HCT116 (cell line): Measurements from ENCODE around the gene NAXE. TPM values are rescaled to one million over a fixed set of nuclear protein-coding genes. Genes with fewer than 3 reads are reported as not detected.

ENCODE experiments used
- ATAC-seq: fragments of 200-7000 bp; cut with Tn5 transposase; 2 replicates; pipeline ENCODE4 v1.9.1; 2020; ENCODE audit warnings: mild to moderate bottlenecking, moderate library complexity
- BruUV-seq: library from RNA; stranded (reverse); fragments of 400-500 nt; replicated peaks from 2 replicates; lab custom pipeline; 2021; lab: Mats Ljungman, UMichigan
- CTCF ChIA-PET: fragments of 300-600 bp; sonication (Branson Sonifier 250); formaldehyde crosslinking; loops from one replicate; lab custom pipeline; 2021; ENCODE audit warnings: antibody characterized with exemption; lab: Charles Lee
- POLR2A ChIA-PET: fragments of 300-600, 350-600 bp; sonication (Branson Sonifier 250); formaldehyde crosslinking; loops from one replicate; lab custom pipeline; 2021; ENCODE audit warnings: antibody characterized with exemption; lab: Charles Lee
- RAD21 ChIA-PET, 2 experiments: fragments of 300-600 bp; sonication (Branson Sonifier 250); formaldehyde crosslinking; loops; one replicate each; lab custom pipeline; 2023; ENCODE audit warnings: low total read pairs in 2 of 2; ENCODE audit not compliant: uncharacterized antibody in 2 of 2, unreplicated experiment in 2 of 2, low non-redundant PET in 1 of 2; lab: Charles Lee
- DNase-seq: peaks from one replicate; pipeline ENCODE4 v3.0.0-alpha.2; 2010; ENCODE audit warnings: low read depth, low spot score
- H2AFZ ChIP-seq: fragments of 200-600 bp; shearing (Covaris generic), sonication (generic); 2 replicates; pipeline ENCODE4 v1.6.1; 2017; ENCODE audit warnings: low read depth, mixed run types, mixed read lengths, antibody characterized with exemption, low read length; ENCODE audit not compliant: poor library complexity, severe bottlenecking
- H3K27ac ChIP-seq: 2 replicates; pipeline ENCODE4 v1.5.1; 2012; ENCODE audit warnings: low read depth, low read length
- H3K27me3 ChIP-seq: fragments of 200-600 bp; sonication (generic); 2 replicates; pipeline ENCODE4 v1.6.1; 2016; ENCODE audit warnings: mixed run types, low read length, mixed read lengths; ENCODE audit not compliant: insufficient read depth
- H3K36me3 ChIP-seq, 2 experiments: fragments of 200-500 bp in 1 of 2; fragments of 200-600 bp in 1 of 2; sonication (Bioruptor generic) in 1 of 2; sonication (generic) in 1 of 2; 2 replicates each; pipeline versions ENCODE4 v1.5.1 to v1.6.1; 2014 to 2016; ENCODE audit warnings: low read length in 2 of 2, inconsistent platforms in 1 of 2, mixed read lengths in 1 of 2, mixed run types in 1 of 2; ENCODE audit not compliant: insufficient read depth in 2 of 2, control insufficient read depth in 1 of 2
- H3K4me1 ChIP-seq, 2 experiments: fragments of 200-600 bp in 1 of 2; sonication (generic) in 1 of 2; 2 replicates each; pipeline versions ENCODE4 v1.5.1 to v1.6.1; 2012 to 2017; ENCODE audit warnings: low read length in 2 of 2, inconsistent platforms in 1 of 2, mild to moderate bottlenecking in 1 of 2, mixed read lengths in 1 of 2, mixed run types in 1 of 2, moderate library complexity in 1 of 2; ENCODE audit not compliant: insufficient read depth in 2 of 2, control insufficient read depth in 1 of 2
- H3K4me2 ChIP-seq: fragments of 200-600 bp; sonication (generic); 2 replicates; pipeline ENCODE4 v1.6.1; 2017; ENCODE audit warnings: mixed run types, low read length, mixed read lengths
- H3K4me3 ChIP-seq, 2 experiments: fragments of 200-600 bp in 1 of 2; sonication (generic) in 1 of 2; replicated peaks in 1 of 2; 2 replicates each; pipeline ENCODE4 v1.5.1; 2011 to 2016; ENCODE audit warnings: low read length in 2 of 2, control low read depth in 1 of 2, low read depth in 1 of 2, mild to moderate bottlenecking in 1 of 2, mixed read lengths in 1 of 2, mixed run types in 1 of 2
- H3K79me2 ChIP-seq: fragments of 200-600 bp; sonication (generic); 2 replicates; pipeline ENCODE4 v1.6.1; 2017; ENCODE audit warnings: mild to moderate bottlenecking, mixed run types, low read length, moderate library complexity, mixed read lengths; ENCODE audit not compliant: insufficient read depth
- H3K9ac ChIP-seq: fragments of 200-600 bp; sonication (generic); 2 replicates; pipeline ENCODE4 v1.6.1; 2016; ENCODE audit warnings: low read length, mixed read lengths
- H3K9me2 ChIP-seq: fragments of 200-600 bp; sonication (generic), shearing (Covaris generic); 2 replicates; pipeline ENCODE4 v1.6.1; 2017; ENCODE audit warnings: mixed run types, mild to moderate bottlenecking, moderate library complexity; ENCODE audit not compliant: insufficient read depth
- H3K9me3 ChIP-seq, 2 experiments: fragments of 200-500 bp in 1 of 2; fragments of 200-600 bp in 1 of 2; sonication (Bioruptor generic) in 1 of 2; sonication (generic) in 1 of 2; 2 replicates each; pipeline ENCODE4 v1.6.1; 2014 to 2017; ENCODE audit warnings: low read length in 2 of 2, mixed read lengths in 2 of 2, inconsistent platforms in 1 of 2, low read depth in 1 of 2, mild to moderate bottlenecking in 1 of 2, mixed run types in 1 of 2, moderate library complexity in 1 of 2; ENCODE audit not compliant: control insufficient read depth in 1 of 2, insufficient read depth in 1 of 2
- H4K20me1 ChIP-seq: fragments of 200-600 bp; sonication (generic), shearing (Covaris generic); 2 replicates; pipeline ENCODE4 v1.6.1; 2017; ENCODE audit warnings: mixed run types, mild to moderate bottlenecking, moderate library complexity; ENCODE audit not compliant: insufficient read depth
- CBX3 ChIP-seq: IDR thresholded peaks from 2 replicates; pipeline ENCODE4 v1.6.1; 2012; ENCODE audit warnings: low read depth
- CEBPB ChIP-seq: IDR thresholded peaks from 2 replicates; pipeline ENCODE4 v1.6.1; 2012; ENCODE audit warnings: low read depth
- CTCF ChIP-seq, 3 experiments: fragments of 200-600 bp in 1 of 3; sonication (generic) in 1 of 3; IDR thresholded peaks in 2 of 3; conservative IDR thresholded peaks in 1 of 3; 2 replicates each; pipeline ENCODE4 v1.5.1; 2012 to 2017; ENCODE audit warnings: low read depth in 2 of 3, low read length in 2 of 3, antibody characterized with exemption in 1 of 3, borderline replicate concordance in 1 of 3, control low read depth in 1 of 3, mild to moderate bottlenecking in 1 of 3, mixed read lengths in 1 of 3, mixed run types in 1 of 3, moderate library complexity in 1 of 3; ENCODE audit not compliant: insufficient read depth in 1 of 3
- EGR1 ChIP-seq: IDR thresholded peaks from 2 replicates; pipeline ENCODE4 v1.6.1; 2012; ENCODE audit warnings: low read depth
- ELF1 ChIP-seq: IDR thresholded peaks from 2 replicates; pipeline ENCODE4 v1.6.1; 2012; ENCODE audit warnings: low read depth, borderline replicate concordance
- EZH2 ChIP-seq: fragments of 200-600 bp; sonication (generic); IDR thresholded peaks from 2 replicates; pipeline ENCODE4 v1.6.1; 2017; ENCODE audit warnings: antibody characterized with exemption, mixed run types
- EZH2phosphoT487 ChIP-seq: fragments of 200-600 bp; IDR thresholded peaks from 2 replicates; pipeline ENCODE4 v1.6.1; 2018; ENCODE audit warnings: antibody characterized with exemption, borderline replicate concordance
- FOSL1 ChIP-seq: IDR thresholded peaks from 2 replicates; pipeline ENCODE4 v1.6.1; 2012; ENCODE audit warnings: low read depth
- JUND ChIP-seq: IDR thresholded peaks from 2 replicates; pipeline ENCODE4 v1.6.1; 2012
- MAX ChIP-seq: IDR thresholded peaks from 2 replicates; pipeline ENCODE4 v1.6.1; 2012
- POLR2A ChIP-seq: IDR thresholded peaks from 2 replicates; pipeline ENCODE4 v1.7.0; 2011; ENCODE audit warnings: borderline replicate concordance; ENCODE audit not compliant: insufficient read depth, insufficient read length; ENCODE audit errors: extremely low read depth
- POLR2AphosphoS5 ChIP-seq: IDR thresholded peaks from 2 replicates; pipeline ENCODE4 v1.6.1; 2011; ENCODE audit warnings: mild to moderate bottlenecking, low read depth, low read length, moderate library complexity
- RAD21 ChIP-seq: IDR thresholded peaks from 2 replicates; pipeline ENCODE4 v1.6.1; 2012; ENCODE audit warnings: low read depth, mild to moderate bottlenecking
- REST ChIP-seq: IDR thresholded peaks from 2 replicates; pipeline ENCODE4 v1.6.1; 2012; ENCODE audit warnings: low read depth
- SIN3A ChIP-seq: IDR thresholded peaks from 2 replicates; pipeline ENCODE4 v1.6.1; 2012; ENCODE audit warnings: low read depth
- SRF ChIP-seq: IDR thresholded peaks from 2 replicates; pipeline ENCODE4 v1.6.1; 2012; ENCODE audit warnings: low read depth
- TCF7L2 ChIP-seq: IDR thresholded peaks from 2 replicates; pipeline ENCODE4 v1.7.0; 2011; ENCODE audit warnings: borderline replicate concordance, inconsistent platforms; ENCODE audit not compliant: insufficient read depth, insufficient read length; ENCODE audit errors: extremely low read depth
- ZBTB33 ChIP-seq: IDR thresholded peaks from 2 replicates; pipeline ENCODE4 v1.6.1; 2011; ENCODE audit warnings: mild to moderate bottlenecking, low read length, moderate library complexity; ENCODE audit not compliant: insufficient replicate concordance; ENCODE audit errors: extremely low read depth
- ZFX ChIP-seq: fragments of 450-650 bp; IDR thresholded peaks from 2 replicates; pipeline ENCODE4 v1.6.1; 2017
- ZNF274 ChIP-seq: fragments of 200-500 bp; sonication (Bioruptor generic); IDR thresholded peaks from 2 replicates; pipeline ENCODE4 v1.6.1; 2014; ENCODE audit warnings: mild to moderate bottlenecking, low read depth, low read length, inconsistent platforms
- intact Hi-C: fragments of 100-400 bp; cut with micrococcal nuclease; formaldehyde crosslinking; loops from 2 replicates; pipeline ENCODE4 v1.10.0; 2022
- total RNA-seq: library from RNA; stranded (reverse); gene quantifications from one replicate; pipeline ENCODE4 v1.2.1, GENCODE V29; 2021; ENCODE audit not compliant: unreplicated experiment

NAXE gene
- total RNA-seq, 1 experiment from 2014 or later: 139 TPM

- H3K9me2 ChIP-seq: no peaks in the 10 kb centered on the region
- H3K9ac ChIP-seq: peak within 1 kb of the TSS; percentile 97
- H3K4me3 ChIP-seq: peak within 1 kb of the TSS; percentile 70 to 88
- H3K36me3 ChIP-seq: peaks cover 13 to 29% of the 10 kb centered on the region in 2 experiments; a peak in 3 of 4 replicates
- POLR2A ChIA-PET: interaction anchor here (1.4 kb wide), 1 partner anchor 14 kb away, joined by 3 read pairs; no protein-coding TSS in a partner anchor
- CTCF ChIA-PET: interaction anchor here (1.7 kb wide), 1 partner anchor 8 kb away, joined by 7 read pairs; no protein-coding TSS in a partner anchor
- RAD21 ChIA-PET: no interaction called here
- peaks cover 58% of the 10 kb centered on the region for H3K79me2 ChIP-seq
- peak within 1 kb of the TSS; percentile 60 for H2AFZ ChIP-seq
- no peaks in the 10 kb centered on the region for H4K20me1 ChIP-seq
- DNase-seq (peak; percentile 81), ATAC-seq (peak; percentile 61)
- H3K27me3 ChIP-seq: no peaks in the 10 kb centered on the region
- intact Hi-C loops: no loop called here
- H3K4me2 ChIP-seq: peak within 1 kb of the TSS; percentile 87
- no TSS peak for BruUV-seq
- peak within 1 kb of the TSS; percentile 75 for H3K27ac ChIP-seq
- H3K9me3 ChIP-seq: no peaks in the 10 kb centered on the region
- peaks cover 11 to 29% of the 10 kb centered on the region in 2 experiments for H3K4me1 ChIP-seq
- TF ChIP-seq EZH2: no peak
- TF ChIP-seq JUND: no peak
- TF ChIP-seq ZNF274: no peak
- no peak for TF ChIP-seq ZFX
- no peak for TF ChIP-seq EGR1
- no peak for TF ChIP-seq EZH2phosphoT487
- peak; percentile 65 for TF ChIP-seq ZBTB33
- peak; percentile 84; the same call in 1 of the 2 replicates for TF ChIP-seq ELF1
- TF ChIP-seq POLR2A: peak; percentile 52
- no peak for TF ChIP-seq CTCF (IDR thresholded peaks at IDR 0.05 in 2 of 3, conservative IDR thresholded peaks at IDR 0.05 in 1 of 3; ENCODE audit: borderline replicate concordance in 1 of 3, insufficient read depth in 1 of 3, low read depth in 2 of 3, low read length in 2 of 3)
- no peak for TF ChIP-seq TCF7L2
- TF ChIP-seq SRF: peak; percentile 80
- TF ChIP-seq SIN3A: peak; percentile 100
- TF ChIP-seq FOSL1: no peak
- TF ChIP-seq RAD21: no peak
- peak; percentile 100 for TF ChIP-seq MAX
- no peak for TF ChIP-seq CEBPB
- TF ChIP-seq POLR2AphosphoS5: peak; percentile 89
- TF ChIP-seq CBX3: peak; percentile 40; the same call in 1 of the 2 replicates
- TF ChIP-seq REST: no peak
These were observed 9.7 kb downstream of the NAXE start, which contains the start of gene GPATCH4 for GRCh38 chr1:156601122-156601830. Gene GPATCH4 (minus strand): TSS chr1:156601479.
